Left ventricle myocardium inferior (tissue), 1 donor: ENCODE measurements around the gene ANTXR1. TPM values are rescaled to one million over a fixed set of nuclear protein-coding genes. Genes with fewer than 3 reads are reported as not detected.

Experiments
- DNase-seq: peaks from one replicate; pipeline ENCODE4 v3.0.0-alpha.2; 2020
- H3K27ac ChIP-seq: fragments of 200-600 bp; replicated peaks from 2 replicates; pipeline ENCODE4 v1.8.0; 2021
- H3K27me3 ChIP-seq: fragments of 200-600 bp; 2 replicates; pipeline ENCODE4 v1.8.0; 2021; ENCODE audit warnings: low read depth
- H3K36me3 ChIP-seq: fragments of 200-600 bp; 2 replicates; pipeline ENCODE4 v1.8.0; 2021
- H3K4me1 ChIP-seq: fragments of 200-600 bp; 2 replicates; pipeline ENCODE4 v1.8.0; 2021
- H3K4me3 ChIP-seq: fragments of 200-600 bp; 2 replicates; pipeline ENCODE4 v1.8.0; 2021; ENCODE audit warnings: mild to moderate bottlenecking, moderate library complexity
- H3K9me3 ChIP-seq: fragments of 200-600 bp; replicated peaks from 2 replicates; pipeline ENCODE4 v1.8.0; 2021
- intact Hi-C: fragments of 100-400 bp; cut with micrococcal nuclease; formaldehyde crosslinking; loops from one replicate; pipeline ENCODE4 v1.11.0; 2022
- total RNA-seq: library from RNA; stranded (reverse); fragmentation: NEBNext Ultra II Directional; extraction: Animal tissue kit (Norgen Biotek cat#: 25700); gene quantifications from one replicate; pipeline ENCODE4 v1.2.1, GENCODE V29; 2021
- TF ChIP-seq, protein P1 (sequence below): fragments of 200-600 bp; IDR thresholded peaks from 2 replicates; pipeline ENCODE4 v1.8.0; 2021; ENCODE audit warnings: antibody characterized with exemption, mild to moderate bottlenecking, borderline replicate concordance
- donor health status: DM: no; HTN: yes; CAD: no; lungs with severe emphysema.

The ANTXR1 gene
- total RNA-seq, 1 donor from 2014 or later: 23.3 TPM

DNA sequence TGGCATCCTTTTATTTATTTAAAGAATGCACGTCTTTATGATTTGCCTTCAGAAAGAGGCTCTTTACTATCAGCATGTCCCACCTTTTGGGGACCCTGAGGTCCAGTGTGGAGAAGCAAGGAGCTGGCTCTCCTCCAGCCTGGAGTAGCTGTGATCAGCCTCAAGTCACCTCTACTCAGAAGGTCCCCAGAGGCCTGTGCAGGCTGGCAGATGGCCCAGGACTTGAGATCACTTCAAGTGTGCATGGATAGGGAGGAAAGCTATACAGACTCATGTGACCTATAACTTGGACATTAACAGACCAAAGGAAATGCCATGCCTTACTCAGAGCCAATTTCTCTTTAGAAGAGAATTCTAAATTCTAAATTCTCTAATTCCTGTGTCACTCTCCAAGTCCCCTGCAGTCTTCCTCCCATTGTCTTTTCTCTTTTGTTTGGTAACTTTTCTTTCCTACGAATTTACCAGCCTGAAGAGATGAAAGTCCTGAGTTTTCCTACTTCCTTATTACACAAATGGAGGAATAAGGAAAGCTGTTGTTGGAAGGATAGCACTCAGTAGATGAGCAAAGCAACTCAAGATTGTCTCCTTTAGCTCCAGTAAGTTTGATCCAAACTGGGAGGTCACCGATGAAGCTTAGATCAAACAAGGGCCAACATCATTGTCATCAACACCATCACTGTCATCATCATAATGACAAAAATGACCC lies 210.1 kb downstream of the ANTXR1 start:
- Histone ChIP-seq H3K9me3 (no peaks in the 10 kb centered on the region), H3K4me3 (no peak overlapping the region), H3K27ac (peak overlapping the region; percentile 40), H3K36me3 (no peaks in the 10 kb centered on the region), H3K27me3 (no peaks in the 10 kb centered on the region), H3K4me1 (peaks cover 37% of the 10 kb centered on the region)
- peak; percentile 64 for DNase-seq
- intact Hi-C loops: no loop called here
- TF ChIP-seq, protein P1, sequence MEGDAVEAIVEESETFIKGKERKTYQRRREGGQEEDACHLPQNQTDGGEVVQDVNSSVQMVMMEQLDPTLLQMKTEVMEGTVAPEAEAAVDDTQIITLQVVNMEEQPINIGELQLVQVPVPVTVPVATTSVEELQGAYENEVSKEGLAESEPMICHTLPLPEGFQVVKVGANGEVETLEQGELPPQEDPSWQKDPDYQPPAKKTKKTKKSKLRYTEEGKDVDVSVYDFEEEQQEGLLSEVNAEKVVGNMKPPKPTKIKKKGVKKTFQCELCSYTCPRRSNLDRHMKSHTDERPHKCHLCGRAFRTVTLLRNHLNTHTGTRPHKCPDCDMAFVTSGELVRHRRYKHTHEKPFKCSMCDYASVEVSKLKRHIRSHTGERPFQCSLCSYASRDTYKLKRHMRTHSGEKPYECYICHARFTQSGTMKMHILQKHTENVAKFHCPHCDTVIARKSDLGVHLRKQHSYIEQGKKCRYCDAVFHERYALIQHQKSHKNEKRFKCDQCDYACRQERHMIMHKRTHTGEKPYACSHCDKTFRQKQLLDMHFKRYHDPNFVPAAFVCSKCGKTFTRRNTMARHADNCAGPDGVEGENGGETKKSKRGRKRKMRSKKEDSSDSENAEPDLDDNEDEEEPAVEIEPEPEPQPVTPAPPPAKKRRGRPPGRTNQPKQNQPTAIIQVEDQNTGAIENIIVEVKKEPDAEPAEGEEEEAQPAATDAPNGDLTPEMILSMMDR: no peak

DNA sequence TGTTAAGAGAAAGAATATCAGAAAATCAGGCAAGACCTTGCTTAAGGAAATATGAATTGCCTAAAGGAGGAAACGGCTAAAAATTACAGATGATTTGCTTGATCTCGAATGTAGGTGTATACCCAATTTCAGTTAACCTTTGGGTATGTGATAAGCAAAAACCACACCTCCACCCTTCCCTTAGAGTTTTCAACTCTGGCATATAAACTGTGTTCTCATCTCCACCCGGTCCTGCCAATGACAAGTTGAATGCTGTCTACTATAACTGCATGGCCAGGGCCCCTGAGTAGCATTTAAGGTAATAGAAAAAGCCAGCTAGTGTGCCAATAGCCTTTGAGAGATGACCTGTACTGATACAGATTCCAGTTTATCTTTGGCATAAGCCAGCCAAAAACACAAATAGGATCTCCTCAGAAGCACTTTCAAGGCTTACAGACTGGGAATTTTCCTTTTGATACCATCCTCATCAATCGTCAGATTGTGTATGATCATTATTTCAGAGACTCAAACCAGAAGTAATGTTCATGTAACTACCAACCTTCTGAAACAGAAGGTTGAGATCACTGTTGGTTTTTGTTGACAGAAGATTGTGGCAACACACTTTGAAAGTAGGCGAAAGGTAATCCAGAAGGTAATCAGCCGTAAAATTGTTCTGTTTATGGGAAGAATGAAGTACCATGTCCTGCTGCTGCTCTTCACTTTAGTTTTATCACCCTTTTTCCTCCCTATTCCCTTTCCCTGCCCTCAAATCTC lies 211.0 kb downstream of the ANTXR1 start:
- Histone ChIP-seq H3K4me1 (peaks cover 37% of the 10 kb centered on the region), H3K4me3 (no peak overlapping the region), H3K27me3 (no peaks in the 10 kb centered on the region), H3K36me3 (no peaks in the 10 kb centered on the region), H3K27ac (peak overlapping the region; percentile 22), H3K9me3 (no peaks in the 10 kb centered on the region)
- no peak for DNase-seq
- intact Hi-C loops: no loop called here
- TF ChIP-seq, protein P1: no peak

- Histone ChIP-seq H3K9me3 (no peaks in the 10 kb centered on the region), H3K27me3 (no peaks in the 10 kb centered on the region), H3K4me3 (no peak overlapping the region), H3K4me1 (peaks cover 37% of the 10 kb centered on the region), H3K27ac (peak overlapping the region; percentile 22), H3K36me3 (no peaks in the 10 kb centered on the region)
- TF ChIP-seq, protein P1: no peak
- DNase-seq: no peak
- intact Hi-C loops: no loop called here
Observed at GRCh38 chr2:69224512-69224837, 211.5 kb downstream of the ANTXR1 start.

GRCh38 chr2:69225933-69226332 lies 213.0 kb downstream of the ANTXR1 start:
- TF ChIP-seq, protein P1: no peak
- Histone ChIP-seq H3K36me3 (no peaks in the 10 kb centered on the region), H3K27me3 (no peaks in the 10 kb centered on the region), H3K4me1 (peaks cover 37% of the 10 kb centered on the region), H3K27ac (no peak overlapping the region), H3K4me3 (no peak overlapping the region), H3K9me3 (no peaks in the 10 kb centered on the region)
- DNase-seq: no peak
- intact Hi-C loops: no loop called here

- DNase-seq: no peak
- intact Hi-C loops: no loop called here
- Histone ChIP-seq H3K27me3 (no peaks in the 10 kb centered on the region), H3K4me1 (peaks cover 32% of the 10 kb centered on the region), H3K4me3 (no peak overlapping the region), H3K9me3 (no peaks in the 10 kb centered on the region), H3K36me3 (no peaks in the 10 kb centered on the region), H3K27ac (no peak overlapping the region)
- TF ChIP-seq, protein P1: no peak
Observed at GRCh38 chr2:69226903-69227302, 213.9 kb downstream of the ANTXR1 start.
